GM21576 (cell line): ENCODE measurements around the gene PSKH1.
"Not testable (repeated sequence)": the region's sequence is repeated elsewhere in the genome, so short reads cannot be mapped to it uniquely, and the experiment has no call there.

Source experiments
- ATAC-seq: cut with Tn5 transposase; IDR thresholded peaks from one replicate; pipeline ENCODE4 v1.9.1; 2021; ENCODE audit warnings: mild to moderate bottlenecking, moderate library complexity; ENCODE audit not compliant: unreplicated experiment

The PSKH1 gene

DNA sequence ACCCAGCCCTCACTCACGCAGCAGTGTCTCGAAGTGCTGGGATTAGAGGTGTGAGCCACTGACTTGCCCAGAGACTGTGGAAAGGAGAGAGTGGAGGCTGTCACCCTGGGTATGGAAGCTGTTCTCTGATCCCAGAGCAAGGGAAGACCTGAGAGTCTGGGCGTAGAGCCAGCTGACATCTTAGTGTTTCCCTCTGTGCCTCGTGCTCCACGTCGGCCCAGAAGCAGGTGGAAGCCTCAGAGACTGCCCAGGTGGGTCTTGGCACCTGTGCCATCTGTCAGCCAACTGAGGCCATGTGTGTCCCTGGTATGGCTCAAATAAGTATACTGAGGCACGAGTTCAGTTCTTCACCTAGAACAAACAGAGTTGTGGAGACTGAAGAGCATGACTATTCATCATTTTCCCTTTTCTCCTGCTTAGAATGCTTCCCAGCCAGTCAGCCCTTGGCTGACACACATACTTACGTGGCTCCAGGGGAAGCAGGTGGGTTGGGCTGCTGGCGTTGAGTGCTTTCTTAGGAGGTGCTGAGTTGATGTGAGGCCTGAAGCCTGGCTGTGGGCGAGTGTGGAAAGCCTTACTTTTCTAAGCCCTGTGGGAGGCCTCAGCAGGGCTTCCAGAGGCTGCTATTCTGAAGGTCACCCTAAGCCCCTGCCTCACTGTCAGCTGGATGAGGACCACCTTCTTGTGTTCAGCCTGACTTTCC, 30.5 kb downstream of the PSKH1 start:
- ATAC-seq = no peak

DNA sequence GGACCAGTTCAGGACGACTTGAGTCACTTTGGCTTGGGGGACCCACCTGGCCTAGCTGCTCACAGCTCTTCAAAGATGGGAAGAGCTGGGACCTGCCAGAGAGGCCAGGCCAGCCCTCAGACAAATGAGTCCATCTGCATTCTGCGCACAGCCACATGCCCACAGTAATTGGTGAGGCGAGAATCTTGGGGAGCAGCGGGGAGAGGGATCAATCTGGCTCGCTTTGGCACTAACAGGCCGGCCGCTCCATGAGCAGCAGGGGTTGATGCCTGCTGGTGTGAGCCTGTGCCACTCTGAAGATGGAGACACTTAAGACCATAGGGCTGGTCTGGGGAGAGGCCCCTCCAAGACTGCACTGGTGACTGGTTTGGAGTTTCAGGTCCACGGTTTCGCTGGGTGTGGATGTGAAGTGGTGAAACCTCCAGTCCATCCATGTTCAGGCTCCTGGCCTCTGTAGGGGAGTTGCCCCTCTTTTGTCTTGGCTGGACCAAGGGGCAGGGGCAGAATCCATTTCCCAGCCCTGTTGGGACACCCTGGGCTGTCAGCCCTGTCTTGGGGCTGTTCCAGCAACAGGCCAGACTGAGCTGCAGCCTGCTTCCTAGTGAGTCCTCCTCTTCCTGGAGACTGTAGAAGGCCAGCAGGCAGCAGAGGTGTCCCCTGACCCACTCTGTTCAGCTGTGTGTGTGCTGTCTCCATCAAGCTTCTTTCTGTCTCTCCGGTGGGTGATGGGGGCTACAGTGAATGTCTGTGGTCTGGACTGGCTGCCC, 31.3 kb downstream of the PSKH1 start:
- no peak for ATAC-seq

DNA sequence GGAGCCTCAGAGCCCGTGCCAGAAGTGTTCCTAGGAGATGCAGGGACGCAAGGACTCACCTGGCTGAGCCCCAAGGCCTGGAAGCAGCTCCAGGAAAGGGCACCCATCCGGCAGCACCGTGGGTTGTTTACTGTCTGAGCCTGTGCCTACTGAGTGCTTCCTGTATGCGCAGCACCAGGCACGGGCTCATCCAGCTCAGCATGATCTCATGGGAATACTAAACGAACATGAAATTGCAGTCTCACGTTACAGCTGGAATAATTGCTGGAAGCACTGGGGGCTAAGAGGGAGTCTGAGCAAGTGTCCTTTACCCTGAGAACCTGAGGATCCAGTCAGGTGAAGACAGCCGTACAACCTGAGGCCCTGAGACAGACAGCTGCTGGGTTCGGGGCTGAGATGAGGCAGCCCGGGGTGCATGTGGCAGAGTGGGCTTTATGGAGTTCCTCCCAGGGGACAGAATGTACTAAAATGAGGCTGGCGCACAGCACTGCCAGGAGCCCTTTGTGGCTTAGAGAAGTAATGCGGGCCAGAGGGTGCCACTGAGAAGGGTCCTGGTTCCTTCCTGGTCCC, 33.2 kb downstream of the PSKH1 start:
- ATAC-seq = no peak

DNA sequence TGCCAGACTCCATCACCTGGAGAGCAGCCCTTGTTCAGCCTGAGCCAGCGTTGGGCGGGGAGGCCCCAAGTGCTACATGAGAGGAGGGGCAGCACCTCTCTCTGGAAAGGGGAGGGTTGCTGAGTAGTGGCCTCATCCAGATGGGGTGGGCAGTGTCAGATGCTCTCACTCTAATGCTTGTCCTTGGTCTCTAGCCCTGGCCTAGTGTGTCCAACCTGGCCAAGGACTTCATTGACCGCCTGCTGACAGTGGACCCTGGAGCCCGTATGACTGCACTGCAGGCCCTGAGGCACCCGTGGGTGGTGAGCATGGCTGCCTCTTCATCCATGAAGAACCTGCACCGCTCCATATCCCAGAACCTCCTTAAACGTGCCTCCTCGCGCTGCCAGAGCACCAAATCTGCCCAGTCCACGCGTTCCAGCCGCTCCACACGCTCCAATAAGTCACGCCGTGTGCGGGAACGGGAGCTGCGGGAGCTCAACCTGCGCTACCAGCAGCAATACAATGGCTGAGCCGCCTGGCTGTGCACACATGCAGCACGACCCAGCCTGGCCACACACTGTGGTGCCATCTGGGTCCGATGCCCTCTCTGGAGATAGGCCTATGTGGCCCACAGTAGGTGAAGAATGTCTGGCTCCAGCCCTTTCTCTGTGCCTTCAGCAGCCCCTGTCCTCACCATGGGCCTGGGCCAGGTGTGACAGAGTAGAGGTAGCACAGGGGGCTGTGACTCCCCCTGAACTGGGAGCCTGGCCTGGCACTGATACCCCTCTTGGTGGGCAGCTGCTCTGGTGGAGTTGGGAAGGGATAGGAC, 34.3 kb downstream of the PSKH1 start:
- ATAC-seq = no peak

DNA sequence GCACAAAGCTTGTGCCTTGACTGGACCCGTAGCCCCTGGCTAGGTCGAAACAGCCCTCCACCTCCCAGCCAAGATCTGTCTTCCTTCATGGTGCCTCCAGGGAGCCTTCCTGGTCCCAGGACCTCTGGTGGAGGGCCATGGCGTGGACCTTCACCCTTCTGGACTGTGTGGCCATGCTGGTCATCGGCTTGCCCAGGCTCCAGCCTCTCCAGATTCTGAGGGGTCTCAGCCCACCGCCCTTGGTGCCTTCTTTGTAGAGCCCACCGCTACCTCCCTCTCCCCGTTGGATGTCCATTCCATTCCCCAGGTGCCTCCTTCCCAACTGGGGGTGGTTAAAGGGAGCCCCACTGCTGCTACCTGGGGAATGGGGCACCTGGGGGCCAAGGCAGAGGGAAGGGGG, 35.1 kb downstream of the PSKH1 start:
- ATAC-seq = no peak

DNA sequence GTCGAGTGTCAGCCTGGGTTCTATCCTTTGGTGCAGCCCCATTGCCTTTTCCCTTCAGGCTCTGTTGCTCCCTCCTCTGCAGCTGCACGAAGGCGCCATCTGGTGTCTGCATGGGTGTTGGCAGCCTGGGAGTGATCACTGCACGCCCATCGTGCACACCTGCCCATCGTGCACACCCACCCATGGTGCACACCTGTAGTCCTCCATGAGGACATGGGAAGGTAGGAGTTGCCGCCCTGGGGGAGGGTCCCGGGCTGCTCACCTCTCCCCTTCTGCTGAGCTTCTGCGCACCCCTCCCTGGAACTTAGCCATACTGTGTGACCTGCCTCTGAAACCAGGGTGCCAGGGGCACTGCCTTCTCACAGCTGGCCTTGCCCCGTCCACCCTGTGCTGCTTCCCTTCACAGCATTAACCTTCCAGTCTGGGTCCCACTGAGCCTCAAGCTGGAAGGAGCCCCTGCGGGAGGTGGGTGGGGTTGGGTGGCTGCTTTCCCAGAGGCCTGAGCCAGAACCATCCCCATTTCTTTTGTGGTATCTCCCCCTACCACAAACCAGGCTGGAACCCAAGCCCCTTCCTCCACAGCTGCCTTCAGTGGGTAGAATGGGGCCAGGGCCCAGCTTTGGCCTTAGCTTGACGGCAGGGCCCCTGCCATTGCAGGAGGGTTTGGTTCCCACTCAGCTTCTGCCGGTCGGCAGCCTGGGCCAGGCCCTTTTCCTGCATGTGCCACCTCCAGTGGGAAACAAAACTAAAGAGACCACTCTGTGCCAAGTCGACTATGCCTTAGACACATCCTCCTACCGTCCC, 35.7 kb downstream of the PSKH1 start:
- ATAC-seq = no peak

DNA sequence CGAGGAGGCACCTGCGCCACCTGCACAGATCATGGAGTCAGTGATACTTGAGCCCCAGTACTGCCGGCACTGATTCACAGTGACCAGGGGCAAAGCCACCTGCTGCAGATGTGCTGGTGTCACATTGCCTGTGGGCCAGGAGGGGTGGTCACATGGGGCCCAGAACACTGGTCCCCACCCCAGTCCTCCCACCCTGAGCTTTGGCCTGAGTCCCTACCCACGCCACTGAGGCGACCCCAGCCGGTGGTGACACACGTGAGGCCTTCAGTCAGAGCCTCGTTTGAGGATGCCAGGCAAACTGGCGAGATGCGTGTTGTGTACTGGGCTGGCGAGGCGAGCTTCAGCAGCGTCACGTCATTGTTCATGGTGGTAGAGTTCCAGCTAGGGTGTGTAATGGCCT, 37.1 kb downstream of the PSKH1 start:
- ATAC-seq = no peak

DNA sequence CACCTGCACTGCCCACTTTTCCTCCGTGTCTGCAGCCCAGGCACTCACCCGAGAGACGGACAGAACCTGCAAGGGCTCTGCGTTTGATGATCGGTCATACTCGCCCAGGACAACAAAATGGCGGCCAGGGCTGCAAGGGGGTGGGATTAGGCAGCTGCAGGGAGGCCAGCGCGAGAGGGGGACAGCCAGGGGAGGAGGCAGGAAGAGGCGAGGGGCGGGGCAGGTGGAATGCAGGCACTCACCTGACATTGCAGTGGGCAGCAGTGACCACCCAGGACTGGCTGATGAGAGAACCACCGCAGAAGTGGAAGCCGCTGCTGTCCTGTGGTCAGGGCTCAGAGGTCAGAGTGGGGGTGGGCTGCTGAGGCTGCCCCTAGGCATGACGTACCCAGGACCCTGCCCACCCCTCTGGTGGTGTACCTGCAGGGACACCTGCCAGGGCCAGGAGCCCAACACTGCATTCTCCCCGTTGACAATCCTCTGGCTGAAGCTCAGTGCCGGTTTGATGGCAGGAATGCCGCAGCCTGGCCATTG, 37.7 kb downstream of the PSKH1 start:
- ATAC-seq = no peak

DNA sequence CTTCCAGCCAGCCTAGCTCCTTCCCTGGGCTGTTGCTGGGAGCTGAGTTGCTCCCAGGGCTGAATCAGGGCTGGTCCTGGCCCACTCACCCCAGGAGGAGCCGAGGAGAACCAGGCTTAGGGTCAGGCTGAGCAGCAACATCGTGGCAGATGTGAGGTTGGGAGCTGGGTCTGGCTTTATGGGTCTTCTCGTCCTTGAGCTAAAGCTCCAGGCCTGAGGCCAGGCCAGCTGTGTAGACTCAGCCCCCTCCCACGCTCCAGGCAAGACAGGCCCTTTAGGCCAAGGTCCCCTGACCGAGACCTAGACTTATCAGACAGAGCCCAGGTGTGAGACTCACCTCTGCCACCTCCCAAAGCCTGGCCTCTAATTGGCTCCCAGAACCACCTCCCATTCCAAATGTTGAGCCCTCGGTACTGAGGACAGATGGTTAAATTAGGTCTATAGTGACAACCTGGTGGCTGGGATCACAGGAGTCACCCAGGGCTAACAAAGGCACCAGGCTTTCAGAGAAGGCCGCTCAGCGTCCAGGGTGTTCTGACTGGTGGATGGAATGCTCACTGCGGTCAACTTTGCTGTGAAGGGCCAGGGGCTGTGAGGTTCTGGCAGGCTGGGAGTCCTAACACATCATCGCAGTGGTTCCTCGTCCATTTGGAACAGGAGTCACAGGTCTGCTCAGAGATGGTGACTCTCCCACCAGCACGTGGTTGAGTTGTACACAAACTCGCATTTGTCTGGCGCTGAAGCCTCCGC, 38.8 kb downstream of the PSKH1 start, which contains the start of gene CTRL:
CTRL (minus strand) TSS at position 151 of the 750 bp plus-strand sequence; CDS start at position 141, 10 bp downstream.
- no peak for ATAC-seq

DNA sequence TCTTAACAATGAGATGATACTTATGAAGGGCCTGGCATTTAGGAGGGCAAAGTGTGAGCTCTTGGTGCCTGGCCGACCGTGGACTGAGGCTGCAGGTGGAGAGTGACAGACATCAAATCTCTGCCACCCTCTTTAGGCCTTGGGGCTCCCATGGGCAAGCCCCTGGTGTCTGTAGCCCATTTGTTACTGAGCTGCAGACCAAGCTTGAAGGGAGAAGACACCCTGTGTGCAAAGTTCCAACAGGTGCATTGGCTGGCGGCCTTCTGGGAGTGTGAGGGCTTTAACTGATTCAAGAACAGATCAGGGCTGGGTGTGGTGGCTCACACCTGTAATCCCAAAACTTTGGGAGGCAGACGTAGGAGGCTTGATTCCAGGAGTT, 39.4 kb downstream of the PSKH1 start:
- no peak for ATAC-seq

DNA sequence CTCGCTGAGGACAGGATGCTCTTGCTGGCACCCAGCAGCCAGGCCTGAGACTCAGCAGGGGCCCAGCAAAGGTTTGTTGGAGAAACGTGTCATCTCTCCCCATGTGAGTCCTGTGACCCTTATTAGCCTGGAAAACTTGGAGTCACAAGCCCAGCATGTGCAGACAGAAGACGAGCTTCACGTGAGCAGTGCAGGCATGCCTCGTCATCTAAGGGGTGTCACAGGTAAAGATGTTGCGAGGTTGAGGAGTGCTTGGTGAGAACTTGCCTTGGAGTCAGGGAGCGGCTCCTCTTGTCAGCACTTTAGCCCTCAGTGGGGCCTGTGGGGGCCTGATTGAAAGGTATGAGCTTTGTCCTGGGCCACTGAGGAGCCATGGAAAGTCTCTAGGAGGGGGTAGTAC, 40.8 kb downstream of the PSKH1 start:
- no peak for ATAC-seq

DNA sequence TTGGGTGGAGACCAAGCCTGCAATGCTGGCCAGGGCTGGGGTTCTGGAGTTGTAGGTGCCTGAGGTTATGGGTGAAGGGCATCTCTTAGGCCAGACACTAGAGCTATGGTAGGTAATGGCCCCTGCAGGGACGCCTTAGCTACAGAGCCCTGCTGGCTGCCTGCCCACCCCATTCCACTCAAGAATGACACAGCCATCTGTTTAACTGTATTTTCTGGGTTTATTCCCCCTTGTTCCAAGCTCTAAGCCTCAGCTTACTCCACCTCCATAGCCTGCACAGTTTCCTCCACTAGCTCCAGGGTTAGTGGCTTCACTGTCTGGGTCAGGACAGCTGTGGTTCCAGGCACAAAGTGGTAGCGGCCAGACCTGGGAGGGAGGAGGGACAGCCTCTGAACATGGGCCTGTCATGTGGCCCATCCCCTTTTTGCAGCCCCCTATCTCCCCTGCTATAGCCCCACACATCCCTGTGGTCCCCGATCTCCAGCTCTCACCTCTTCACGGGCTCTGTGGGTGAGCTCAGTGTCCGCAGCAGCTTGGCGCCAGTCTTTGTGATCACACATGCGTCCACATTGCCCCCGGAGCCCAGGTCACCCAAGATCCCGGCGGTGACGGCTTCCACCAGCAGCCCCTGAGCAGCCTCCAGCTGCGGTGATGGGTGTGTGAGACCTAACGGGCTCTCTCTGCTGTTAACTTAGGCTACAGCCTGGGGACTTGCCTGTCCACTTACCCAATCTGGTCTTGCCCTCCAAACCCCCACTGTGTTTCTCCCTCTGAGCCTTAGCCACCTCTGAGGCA, 41.4 kb downstream of the PSKH1 start:
- no peak for ATAC-seq

DNA sequence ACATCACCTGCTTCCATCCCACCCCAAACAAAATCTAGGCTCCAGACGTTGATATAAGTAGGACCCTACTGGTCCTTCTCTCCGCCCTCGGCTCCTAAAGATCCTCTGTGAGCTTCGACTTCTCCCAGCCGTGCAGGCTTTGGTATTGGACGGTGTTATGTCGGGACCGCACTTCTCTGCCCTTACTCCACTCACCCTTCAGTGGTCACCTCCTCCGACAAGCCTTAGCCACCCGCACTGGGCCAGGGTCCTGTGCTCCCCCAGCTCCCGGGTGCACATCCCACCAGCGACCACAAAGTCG, 42.0 kb downstream of the PSKH1 start:
- no peak for ATAC-seq

DNA sequence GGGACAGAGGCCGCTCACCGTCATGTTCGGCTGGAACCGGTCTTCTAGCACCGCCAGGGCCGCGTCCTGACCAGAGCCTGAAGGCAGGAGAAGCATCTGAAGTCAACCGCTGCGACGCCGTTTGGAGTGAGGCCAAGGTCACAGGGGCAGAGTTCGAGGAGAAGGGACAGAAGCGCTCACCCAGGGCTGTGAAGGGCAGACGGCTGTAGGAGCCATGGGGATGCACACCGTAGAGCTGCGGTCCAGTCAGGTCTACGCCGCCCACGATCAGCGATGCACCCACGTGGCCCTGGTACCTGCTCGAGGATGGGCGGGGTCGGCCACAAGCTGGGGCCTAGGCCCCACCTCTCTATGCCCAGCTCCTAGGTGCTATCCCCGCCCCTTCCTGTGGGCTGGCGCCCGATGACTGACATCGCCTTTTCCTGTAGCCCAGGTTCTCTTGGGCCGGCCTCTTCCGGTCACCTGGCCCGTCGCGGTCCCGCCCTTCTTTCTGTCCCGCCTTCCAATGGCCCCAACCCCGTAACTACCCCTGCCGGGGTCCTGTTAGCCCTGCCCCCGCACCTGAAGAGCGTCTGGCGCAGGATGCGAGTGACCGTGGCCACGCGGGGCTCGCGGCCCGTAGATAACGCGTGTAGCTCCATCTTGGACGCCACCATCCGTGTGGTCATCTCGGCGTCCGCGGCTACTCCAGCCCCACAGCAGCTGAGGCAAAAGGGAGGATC, 42.5 kb downstream of the PSKH1 start:
- ATAC-seq = peak; percentile 85

DNA sequence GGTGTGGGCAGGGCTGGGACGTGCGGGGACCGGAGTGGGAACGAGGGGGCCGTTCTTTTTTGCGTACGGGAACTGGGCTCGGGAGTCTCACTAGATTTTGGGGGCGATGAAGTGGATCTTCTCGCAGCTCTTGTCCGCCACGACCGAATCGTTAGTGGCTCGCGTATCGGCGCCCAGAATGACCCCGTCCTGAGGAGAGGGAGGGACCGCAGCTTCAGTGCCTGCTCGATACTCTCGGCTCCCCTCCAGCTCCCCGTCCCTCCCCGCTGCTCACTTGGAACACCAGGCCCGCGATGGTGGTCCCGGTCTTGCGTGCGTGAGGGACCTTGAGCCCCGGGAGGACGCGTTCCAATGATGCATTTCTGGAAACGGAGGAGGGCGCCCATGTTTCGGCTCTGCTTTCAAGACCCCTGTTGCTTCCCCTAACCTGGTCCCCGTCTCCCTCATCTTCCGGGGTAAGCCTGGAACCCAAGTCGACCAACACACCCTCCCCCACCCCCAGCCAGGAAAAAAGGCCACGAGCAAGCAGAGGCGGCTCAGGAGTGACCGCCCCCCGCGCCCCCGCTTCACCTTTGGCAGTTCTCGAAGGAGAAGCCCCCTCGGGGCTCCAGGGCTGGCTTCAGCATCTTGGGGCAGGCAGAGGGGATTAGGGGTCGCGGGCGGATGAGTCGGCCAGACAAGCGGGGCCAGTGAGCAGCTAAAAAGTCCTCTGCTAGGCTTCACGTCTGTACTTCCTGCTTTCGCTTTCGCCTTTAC, 43.2 kb downstream of the PSKH1 start, which contains the start of gene PSMB10:
PSMB10 (minus strand) TSS at position 727 of the 756 bp plus-strand sequence; CDS start at position 626, 101 bp downstream.
- ATAC-seq = no peak

DNA sequence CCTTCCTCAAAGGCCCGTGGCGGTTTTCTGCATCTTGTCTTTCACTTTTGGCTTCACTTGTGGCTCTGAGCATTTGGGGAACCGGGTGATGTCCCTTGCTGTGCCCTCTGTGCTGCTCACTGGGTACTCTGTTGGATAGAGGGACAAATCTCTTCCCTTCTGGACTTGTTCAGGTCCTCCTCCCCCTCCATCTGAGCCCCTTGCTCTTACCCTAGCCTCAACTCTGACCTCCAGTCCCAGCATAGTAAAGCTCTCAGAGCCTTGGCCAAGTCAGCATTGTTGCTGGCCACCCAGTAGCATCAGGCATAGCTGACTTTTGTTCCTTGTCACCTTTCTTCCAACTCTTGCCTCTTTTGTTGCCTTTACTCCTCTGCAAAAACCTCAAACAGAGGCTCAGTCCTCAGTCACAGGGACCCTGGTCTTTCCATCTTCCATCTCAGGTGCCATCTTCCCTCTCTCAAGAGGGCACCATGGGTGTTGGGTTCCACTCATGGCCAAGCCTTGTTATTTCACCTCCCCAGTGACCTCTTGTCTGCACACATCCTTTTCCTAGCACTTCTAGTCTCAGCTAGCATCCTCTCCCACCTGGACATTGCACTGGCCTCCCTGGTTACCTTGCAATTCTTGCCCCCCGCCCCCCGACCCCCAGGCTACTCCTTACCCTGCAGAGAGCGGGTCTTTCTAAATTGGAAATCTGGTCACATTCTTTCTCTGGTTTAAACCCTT, 44.0 kb downstream of the PSKH1 start:
- peak; percentile 47 for ATAC-seq

DNA sequence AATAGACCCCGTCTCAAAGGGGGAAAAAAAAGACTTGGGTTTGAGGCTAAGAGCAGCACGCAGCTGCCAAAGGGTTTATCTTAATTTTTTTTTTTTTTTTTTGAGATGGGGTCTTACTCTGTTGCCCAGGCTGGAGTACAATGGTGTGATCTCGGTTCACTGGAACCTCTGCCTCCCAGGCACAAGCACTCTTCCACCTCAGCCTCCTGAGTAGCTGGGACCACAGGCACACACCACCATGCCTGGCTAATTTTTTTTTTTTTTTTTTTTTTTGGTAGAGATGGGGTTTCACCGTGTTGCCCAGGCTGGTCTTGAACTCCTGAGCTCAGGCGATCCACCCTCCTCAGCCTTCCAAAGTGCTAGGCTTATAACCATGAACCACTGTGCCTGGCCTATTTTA, 44.7 kb downstream of the PSKH1 start:
- not testable (repeated sequence) for ATAC-seq
